Fibroblast of skin of right quadriceps (primary cell): Measurements from ENCODE around the gene DDX39A.
"Not testable (repeated sequence)": the region's sequence is repeated elsewhere in the genome, so short reads cannot be mapped to it uniquely, and the experiment has no call there.

ENCODE experiments used
- DNase-seq: peaks from one replicate; pipeline ENCODE4 v3.0.0-alpha.2; 2013

Gene DDX39A

DNA sequence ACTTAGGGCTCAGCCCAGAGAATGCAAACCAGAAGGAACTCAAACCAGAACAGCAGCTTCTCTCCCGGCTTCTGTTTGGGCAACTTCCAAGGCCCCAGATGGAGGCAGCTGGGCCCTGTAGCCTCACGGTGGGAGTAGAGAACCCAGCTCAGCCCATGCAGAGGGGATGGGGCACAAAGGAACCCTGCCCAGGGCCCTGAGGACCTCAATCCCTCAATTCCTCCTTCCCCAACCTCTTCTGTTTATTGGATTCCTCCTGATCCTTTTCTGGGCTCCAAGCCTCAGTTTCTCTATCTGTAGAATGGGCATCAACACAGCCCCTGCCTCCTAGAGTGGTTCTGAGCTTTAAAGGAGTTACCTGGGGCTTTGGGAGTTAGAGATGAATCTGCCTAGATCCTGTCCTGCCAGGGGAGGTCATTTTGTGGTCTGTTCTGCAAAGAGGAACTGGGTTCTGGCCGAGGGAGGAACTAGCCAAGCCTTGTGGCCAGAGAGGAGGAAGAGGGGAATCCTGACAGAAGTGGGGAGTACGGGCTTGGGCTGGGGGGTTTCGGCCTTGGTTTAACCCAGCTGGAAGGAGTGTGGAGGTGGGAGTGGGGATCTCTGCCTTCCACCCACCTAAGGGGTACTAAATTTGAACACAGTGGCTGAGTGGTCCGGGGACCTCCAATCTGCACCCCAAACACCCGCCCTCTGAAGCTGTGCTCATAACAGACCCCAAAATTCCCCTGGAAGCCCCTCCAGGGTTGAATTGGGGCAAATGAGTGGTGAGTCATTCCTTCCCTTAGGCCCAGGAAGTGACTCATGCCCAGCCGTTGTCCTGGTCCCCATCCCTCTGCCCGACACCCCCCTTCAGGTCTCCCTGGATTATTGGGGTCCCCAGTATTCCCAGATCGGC lies 35.2 kb downstream of the DDX39A start:
- peak; percentile 53 for DNase-seq

DNA sequence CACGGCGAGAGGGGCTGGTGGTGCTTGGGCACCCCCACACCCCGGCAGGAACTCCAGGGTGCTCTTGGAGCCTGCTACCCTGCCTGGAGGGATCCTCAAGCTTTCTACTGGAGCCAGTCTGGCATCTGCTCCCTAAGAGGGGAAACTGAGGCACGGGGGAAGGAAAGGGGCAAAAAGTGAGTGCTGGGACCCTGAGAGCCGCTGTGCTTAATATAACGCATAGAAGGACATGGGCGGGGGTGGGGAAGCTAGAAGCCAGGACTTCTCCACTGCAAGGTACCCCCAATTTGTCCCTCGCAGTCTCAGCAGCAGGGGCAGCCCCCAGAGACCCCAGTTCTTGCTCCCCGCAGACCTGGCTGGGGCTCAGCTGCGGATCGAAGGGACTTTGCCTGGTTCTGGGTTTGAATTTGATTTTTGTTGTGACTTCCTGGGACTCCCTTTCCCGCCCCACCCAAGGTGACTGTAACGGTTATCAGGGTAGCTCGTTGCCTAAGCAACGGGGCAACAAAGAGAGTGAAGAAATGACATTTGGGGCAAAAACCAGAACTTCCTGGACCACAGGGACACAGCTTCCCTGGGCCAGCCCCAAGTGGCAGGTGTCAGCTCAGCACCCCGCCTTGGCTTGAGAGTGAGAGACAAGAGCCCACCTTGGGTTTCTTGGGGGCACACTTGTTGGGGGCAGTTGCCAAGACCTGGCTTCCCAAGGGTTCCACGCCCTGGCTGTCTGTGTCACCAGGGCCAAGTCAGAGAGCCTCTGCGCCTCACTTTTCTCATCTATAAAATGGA lies 37.3 kb downstream of the DDX39A start:
- peak; percentile 28 for DNase-seq

DNA sequence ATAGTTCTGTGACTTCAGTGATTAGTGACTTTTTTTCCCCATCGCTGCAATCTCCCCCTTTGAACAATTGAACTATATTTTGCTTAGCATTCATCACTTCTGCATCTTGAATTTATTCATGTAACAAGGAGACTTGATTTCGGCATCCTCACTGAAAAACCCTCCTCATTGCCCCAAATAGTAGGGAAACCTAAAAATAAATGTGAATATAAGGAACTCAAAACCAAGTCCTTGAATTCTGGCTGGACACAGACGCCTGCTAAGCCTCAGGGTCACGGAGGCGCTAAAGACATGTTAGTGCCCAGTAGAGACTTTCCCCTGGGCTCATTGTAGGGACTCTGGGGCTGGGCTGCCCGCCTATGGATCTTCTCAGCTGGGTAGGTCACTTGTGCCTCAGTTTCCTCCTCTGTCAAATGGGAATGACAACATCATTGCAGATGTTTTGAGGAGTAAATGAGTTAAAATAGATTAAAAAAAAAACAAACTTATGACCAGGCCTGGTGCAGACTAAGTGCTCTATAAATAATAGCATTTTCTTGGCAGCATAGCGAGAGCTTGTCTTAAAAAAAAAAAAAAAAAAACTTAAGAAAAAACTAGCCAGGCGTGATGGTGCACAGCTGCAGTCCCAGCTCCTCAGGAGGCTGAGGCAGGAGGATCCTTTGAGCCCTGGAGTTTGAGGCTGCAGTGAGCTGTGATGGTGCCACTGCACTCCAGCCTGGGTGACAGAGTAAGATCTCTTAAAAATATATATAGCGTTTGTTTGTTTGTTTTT lies 39.7 kb downstream of the DDX39A start:
- DNase-seq: no peak

DNA sequence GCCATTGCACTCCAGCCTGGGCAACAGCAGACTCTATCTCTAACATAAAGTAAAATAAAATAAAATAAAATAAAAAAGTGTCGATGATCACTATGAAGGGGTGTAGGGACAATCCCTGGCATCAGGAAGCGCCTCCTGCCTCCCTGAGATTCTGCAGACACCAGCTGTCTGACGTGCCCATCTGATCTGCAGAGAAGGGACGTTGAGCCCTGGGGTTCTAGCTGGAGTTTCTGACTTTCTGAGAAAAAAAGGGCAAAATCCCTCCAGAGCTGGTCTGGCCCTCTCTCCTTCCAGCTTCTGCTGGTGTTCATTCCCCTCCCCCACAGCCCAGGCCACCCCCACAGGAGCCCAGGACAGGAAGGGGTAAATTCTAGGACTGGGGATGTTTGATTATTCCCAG lies 40.3 kb downstream of the DDX39A start:
- DNase-seq: no peak

DNA sequence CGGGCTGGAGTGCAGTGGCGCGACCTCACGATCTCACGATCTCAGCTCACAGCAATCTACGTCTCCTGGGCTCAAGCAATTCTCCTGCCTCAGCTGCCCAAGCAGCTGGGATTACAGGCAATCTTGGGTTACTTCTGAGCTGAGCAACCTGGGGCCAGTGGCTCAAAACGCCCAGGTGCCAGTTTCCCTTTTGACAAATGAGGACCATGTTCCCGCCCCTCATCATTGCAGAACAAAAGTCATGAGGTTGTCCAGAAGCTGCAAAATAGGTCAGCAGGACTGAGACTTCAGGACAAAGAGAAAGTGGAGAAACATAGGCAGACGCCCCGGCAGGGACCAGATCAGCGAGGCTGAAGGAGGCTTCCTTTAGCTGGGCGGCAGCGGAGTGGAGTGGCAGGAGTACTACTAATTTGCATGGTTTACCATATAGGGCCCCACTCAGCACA lies 41.2 kb downstream of the DDX39A start:
- DNase-seq: no peak

DNA sequence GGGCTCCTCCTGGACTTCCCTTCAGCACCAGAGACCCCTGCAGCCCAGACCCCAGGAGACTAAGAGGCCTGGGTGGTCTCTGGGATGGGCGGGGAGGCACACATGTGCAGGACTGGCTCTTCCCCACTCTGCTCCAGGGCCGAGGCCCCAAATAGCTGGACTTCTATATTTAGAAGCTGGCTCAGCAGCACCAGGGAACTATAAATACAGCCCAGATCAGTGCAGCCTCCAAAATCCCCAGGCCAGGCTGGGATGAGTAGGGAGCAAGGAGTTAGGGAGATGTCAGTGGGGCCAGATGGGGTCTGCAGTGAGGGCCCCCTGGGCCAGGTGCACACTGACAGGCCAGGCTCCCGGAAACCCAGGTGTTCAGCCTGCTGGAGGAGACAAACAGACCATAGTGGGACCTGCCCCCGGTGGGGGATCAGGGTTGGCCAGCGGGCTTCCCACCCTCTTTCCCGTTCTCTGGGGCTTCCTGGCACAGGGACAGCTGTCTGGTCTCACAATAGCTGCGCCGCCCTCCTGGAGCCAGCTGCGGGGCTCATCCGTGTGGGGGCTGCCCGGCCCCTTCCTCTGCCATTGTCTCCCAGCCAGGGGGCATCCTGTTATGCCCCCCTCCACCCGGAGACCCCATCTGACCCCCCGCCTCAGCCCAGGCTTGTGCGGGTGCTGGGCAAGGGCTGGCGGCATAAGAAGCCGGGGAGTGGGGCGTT lies 43.4 kb downstream of the DDX39A start:
- peak; percentile 31 for DNase-seq

DNA sequence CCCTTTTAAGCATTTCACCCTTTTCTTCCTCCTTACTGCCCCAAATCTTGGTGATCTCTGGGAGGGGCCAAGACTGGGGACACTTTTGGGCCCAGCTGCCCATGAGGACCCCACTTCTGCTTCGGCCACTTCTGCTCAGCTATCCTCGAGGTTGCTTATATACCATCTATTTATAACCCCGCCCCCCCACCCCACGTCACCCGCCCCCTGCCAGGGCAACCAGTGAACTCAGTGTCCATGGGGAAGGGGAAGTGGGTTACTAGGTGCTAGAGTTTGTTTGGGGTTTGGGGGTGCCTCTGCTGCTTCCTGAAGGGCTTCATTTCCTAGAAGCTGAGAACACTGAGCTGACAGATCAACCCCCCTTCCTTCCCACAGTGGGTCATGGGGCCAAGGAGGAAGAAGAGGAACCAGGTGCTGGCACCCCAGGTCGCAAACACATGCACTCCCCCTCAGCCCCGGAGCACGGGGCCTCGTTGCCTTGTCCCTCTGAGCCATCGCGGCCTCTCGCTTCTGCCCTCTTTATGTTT lies 44.0 kb downstream of the DDX39A start:
- no peak for DNase-seq

DNA sequence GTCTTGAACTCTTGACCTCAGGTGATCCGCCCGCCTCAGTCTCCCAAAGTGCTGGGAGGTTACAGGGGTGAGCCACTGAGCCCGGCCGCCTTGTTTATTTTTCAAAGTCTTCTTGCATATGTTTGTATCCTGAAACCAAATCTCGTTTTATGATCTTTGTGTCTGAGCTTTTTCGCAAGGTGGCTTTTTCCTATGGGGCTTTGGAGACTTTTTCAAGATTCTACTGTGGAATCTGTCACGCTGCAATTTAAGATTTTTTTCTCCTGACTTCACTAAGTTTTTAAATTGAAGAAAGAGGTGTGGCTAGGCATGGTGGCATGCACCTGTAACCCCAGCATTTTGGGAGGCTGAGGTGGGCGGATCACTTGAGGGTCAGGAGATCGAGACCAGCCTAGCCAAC lies 44.8 kb downstream of the DDX39A start:
- not testable (repeated sequence) for DNase-seq

DNA sequence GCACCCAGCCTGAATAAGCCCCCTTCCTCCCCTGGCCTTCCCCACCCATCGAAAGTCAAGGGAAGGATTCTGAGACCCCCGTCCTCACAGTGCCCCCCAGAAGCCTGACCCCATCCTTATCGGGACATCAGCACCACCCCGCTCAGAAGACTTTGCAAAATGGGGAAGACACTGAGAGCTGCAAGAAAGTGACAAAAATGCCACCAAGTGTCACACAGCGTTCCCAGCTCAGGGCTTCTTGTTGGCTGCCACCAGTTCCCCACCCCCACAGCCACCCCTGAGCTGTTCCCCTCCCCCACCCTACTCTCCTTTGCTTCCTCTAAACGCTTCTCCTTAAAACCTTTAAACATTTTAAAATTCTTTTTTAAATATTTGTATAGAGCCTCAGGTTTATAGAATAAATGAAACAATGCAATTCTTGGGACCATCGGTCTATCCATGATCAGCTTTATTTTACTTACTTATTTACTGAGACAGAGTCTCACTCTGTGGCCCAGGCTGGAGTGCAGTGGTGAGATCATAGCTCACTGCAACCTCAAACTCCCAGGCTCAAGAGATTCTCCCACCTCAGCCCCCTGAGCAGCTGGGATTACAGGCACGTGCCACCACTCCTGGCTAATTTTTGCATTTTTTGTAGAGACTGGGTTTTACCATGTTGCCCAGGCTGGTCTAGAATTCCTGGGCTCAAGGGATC lies 46.6 kb downstream of the DDX39A start:
- not testable (repeated sequence) for DNase-seq

DNA sequence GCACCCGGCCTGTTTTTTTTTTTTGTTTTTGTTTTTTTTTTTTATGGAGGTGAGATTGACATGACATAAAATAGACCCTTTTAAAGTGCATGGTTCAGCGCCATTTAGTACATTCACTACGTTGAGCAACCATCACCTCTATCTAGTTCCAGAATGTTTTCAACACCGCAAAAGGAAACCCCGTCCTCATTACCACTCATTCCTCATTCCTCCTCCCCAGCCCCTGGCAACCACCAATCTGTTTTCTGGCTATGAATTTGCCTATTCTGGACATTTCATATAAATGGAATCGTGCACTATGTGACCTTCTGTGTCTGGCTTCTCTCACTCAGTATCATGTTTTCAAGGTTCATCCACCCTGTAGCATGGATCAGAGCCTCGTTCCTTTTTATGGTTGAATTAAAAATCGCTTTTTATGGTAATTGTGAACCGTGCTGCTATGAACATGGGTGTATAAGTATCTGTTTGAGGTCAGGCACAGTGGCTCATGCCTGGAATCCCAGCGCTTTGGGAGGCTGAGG lies 47.8 kb downstream of the DDX39A start:
- no peak for DNase-seq

DNA sequence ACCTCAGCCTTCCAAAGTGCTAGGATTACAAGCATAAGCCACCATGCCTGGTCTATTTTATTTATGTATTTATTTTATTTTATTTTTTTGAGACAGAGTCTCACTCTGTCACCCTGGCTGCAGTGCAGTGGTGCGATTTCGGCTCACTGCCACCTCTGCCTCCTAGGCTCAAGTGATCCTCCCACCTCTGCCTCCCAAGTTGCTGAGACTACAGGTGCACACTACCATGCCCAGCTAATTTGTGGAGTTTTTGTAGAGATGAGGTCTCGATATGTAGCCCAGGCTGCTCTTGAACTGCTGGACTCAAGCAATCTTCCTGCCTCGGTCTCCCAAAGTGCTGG lies 48.2 kb downstream of the DDX39A start:
- DNase-seq: no peak

DNA sequence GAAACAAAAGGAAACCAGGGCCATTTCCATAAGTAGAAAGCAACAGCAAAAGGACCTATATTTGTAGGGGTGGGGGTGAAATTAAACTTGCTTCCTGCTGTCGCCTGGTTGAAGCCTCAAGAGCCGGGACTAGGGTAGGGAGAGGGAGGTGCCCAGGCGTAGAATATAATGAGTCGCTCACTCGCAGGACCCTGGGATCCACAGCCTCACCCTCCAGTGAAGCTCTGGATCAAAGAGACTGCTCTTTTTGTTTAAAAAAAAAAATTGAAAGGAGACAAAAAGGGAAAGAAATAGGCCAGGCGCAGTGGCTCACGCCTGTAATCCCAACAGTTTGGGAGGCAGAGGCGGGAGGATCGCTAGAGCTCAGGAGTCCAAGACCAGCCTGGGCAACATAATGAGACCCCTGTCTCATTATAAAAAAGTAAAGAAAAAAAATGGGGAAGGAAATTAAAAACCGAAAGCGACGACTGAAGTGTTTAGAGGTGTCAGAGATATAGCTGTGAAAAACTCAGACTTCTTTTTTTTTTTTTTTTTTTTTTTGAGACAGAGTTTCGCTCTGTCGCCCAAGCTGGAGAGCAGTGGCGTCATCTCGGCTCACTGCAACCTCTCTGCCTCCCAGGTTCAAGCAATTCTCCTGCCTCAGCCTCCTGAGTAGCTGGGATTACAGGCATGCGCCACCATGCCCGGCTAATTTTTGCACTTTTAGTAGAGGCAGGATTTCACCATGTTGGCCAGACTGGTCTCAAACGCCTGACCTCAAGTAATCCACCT lies 48.8 kb downstream of the DDX39A start:
- no peak for DNase-seq

DNA sequence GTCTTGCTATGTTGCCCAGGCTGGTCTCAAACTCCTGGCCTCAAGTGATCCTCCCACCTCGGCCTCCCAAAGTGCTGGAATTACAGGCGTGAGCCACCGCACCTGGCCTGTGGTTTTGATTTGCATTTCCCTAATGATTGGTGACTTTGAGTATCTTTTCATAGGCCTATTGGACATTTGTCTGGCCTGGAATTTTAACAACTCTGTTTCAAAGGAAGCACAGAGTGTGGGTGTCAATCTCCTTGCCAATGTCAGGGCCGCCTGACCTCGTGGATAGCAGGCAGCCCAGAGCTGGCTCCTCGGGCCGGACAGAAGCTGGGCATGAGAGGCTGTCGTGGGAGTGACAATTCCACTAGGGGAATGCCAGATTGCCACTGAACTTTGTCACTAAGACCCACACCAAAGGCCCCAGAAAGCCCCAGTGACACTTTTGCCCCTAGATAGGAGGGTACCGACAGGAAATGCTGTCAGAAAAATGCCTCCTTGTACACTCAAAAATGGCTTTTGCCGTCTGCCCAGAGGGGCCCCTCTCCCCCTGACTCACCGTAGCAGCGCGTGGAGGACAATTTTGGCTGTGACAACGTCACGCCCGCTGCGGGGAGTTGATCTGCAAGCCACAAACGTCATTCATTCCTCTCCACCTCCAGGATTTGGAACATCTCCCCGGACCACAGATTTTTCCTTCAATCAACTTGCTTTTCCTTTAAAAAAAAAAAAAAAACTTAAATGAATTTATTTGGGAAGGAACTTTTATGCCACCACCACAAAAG lies 49.6 kb downstream of the DDX39A start:
- DNase-seq: peak; percentile 76

DNA sequence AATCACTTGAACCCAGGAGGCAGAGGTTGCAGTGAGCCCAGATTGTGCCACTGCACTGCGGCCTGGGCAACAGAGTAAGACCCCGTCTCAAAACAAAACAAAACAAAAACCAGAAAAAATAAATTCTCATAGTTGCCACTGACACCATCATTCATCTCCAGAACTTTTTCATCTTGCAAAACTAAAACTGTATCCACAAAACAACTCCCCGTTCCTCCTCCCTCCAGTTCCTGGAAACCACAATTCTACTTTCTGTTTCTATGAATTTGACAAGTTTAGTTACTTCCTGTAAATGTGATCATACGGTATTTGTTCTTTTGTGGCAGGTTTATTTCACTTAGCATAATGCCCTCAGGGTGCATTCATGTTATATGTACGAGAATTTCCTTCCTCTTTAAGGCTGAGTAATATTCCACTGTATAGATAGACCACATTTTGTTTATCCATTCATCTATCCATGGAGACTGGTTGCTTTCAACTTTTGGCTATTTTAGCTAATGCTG lies 51.1 kb downstream of the DDX39A start:
- no peak for DNase-seq

DNA sequence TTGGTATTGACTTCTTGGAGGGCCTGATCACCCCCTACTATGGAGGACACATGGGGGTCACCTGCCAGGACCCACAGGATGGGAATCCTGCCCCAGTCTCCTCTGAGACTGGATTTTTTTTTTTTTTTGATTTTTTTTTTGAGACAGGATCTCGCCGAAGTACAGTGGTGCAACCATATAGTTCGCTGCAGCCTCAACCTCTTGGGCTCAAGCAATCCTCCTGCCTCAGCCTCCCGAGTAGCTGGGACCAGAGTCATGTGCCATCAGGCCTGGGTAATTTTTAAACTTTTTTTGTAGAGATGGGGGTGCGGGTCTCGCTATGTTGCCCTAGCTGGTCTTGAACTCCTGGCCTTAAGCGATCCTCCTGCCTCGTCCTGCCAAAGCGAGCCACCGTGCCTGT lies 52.1 kb downstream of the DDX39A start:
- no peak for DNase-seq

DNA sequence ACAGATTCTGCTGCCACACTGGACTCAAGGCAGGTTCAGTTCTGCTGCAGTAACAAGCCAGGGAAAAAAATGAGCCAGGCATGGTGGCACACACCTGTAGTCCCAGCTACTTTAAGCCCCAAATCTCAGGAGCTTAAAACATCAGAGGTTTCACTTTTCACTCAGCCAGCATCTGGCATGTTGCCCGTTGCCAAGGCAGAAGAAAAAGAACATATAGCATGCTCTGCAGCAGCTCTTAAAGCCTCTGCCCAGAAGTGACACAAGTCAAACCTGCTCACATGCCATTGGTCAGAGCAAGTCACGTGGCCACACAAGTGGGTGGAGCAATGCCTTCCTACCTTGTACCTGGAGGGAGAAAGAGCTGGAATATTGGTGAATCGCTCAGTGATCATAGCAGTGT lies 52.6 kb downstream of the DDX39A start:
- peak; percentile 60 for DNase-seq

DNA sequence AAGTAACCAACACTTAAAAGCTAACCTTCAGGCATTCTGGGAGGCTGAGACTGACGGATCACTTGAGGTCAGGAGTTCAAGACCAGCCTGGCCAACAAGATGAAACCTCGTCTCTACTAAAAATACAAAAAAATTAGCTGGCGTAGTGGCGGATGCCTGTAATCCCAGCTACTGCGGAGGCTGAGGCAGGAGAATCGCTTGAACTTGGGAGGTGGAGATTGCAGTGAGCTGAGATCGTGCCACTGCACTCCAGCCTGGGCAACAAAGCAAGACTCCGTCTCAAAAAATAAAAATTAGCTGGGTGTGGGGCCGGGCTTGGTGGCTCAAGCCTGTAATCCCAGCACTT lies 55.1 kb downstream of the DDX39A start:
- DNase-seq: not testable (repeated sequence)

DNA sequence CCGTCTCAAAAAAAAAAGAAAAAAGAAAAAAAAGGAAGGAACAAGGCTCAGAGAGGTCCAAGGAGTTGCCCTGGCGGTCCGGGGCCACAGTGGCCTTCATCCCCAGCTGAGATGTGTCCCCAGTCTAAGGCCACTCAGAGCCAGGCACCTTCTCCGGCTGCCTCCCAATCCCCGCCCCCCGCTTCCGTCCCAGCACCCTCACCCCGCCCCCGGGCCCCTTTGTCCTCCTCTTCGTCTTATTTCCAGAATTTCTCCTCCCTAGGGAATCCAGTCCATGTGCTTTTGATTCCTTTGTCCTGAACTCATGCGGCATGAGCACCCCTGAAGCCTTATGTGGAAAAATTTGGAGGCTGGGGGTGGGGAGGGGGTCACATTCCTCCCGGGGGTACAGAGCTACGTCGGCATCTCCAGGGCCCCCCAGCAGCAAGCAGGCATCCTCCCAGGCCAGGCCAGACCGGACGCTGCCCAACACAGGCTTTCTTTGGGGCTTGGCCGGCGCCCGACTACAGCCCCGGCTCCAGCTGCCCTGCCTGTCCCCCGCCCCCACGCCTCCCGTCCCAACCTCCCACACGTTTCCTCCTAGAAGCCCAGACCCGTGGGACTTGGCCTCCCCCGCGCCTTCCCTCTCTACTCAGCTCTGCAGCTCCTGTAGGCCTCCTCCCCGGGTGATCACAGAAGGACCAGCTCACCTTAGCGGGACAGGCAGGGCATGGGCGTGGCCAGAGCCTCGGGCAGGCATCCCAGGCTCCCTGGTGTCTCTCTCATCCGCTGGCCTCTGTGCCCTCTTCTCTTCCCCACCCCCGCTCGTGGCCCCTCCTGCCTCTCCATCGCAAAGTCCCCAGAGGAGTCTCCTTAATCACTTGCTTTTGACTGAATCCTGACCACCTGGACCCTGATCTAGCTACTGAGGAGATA lies 55.7 kb downstream of the DDX39A start:
- DNase-seq: peak; percentile 90

DNA sequence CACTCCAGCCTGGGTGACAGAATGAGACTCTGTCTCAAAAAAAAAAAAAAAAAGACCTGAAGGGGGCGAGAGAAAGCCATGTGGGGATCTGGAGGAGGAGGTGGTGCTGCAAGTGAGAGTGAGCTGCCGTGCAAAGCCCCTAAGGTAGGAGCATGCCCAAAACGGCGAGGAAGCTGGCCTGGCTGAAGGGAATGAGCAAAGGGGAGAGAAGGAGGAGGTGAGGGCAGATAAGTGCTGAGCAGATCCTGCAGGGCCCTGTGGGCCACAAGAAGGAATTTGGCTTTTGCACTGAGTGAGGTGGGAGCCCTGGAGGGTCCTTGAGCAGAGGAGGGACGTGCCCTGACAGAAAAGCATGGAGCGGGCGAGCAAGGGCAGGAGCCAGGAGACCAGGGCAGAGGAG lies 57.3 kb downstream of the DDX39A start:
- DNase-seq: peak; percentile 47
